Measurements from ENCODE around the gene TBXAS1.

DNA sequence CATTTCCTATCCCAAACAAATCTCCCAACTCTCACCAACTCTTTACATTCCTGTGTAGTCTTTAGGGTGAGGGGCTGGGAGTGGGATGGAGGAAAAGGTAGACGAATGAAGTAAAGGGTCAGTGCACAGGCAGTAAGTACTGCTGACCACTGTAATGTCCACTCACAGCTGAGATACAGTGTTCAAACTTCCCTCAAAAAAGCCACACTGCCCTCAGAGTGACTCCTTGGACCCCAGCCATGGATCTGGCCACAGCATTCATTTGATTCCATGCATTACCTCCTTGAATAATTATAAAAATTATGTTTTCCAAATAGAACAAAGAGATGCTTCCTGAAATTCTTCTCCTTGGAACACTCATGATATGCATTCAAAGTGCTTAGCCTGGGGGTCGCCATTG lies 31.5 kb upstream of the TBXAS1 start:
- no peak for TF ChIP-seq POLR2AphosphoS5 (IDR thresholded peaks at IDR 0.05; ENCODE audit: borderline replicate concordance, low read depth, low read length)
- no peak for TF ChIP-seq EZH2 (IDR thresholded peaks at IDR 0.05)
- TF ChIP-seq FOXP2 (optimal IDR thresholded peaks at IDR 0.05; ENCODE audit: control extremely low read depth, extremely low read length, insufficient read depth): no peak

Data from SK-N-MC (cell line).